K562 (cell line): ENCODE results near the gene SPON2. TPM values are rescaled to one million over a fixed set of nuclear protein-coding genes. Genes with fewer than 3 reads are reported as not detected.
A peak's percentile ranks its signal among the peaks of the same experiment; 100 is the strongest.

Experiments
- DEAF1 ChIP-seq: fragments of 450-650 bp; formaldehyde crosslinking; IDR thresholded peaks from 2 replicates; pipeline ENCODE4 v1.4.0; 2020; ENCODE audit warnings: mild to moderate bottlenecking, moderate library complexity
- HDAC3 ChIP-seq: fragments of 450-650 bp; IDR thresholded peaks from 2 replicates; pipeline ENCODE4 v1.6.1; 2018; ENCODE audit warnings: borderline replicate concordance, mild to moderate bottlenecking, moderate library complexity; ENCODE audit not compliant: partially characterized antibody
- IFI16 ChIP-seq: fragments of 250-450 bp; sonication (Bioruptor Pico); IDR thresholded peaks from 2 replicates; pipeline ENCODE4 v2.1.2; 2022; ENCODE audit warnings: mild to moderate bottlenecking, inconsistent platforms
- IRF2 ChIP-seq: sonication (generic); formaldehyde crosslinking; IDR thresholded peaks from 2 replicates; pipeline ENCODE4 v1.8.1; 2022; ENCODE audit warnings: mild to moderate bottlenecking, missing genetic modification reagents
- MCM5 ChIP-seq: fragments of 450-650 bp; IDR thresholded peaks from 2 replicates; pipeline ENCODE4 v1.6.1; 2016; ENCODE audit warnings: low read depth
- MECOM ChIP-seq: fragments of 250-450 bp; sonication (Bioruptor Pico); IDR thresholded peaks from 2 replicates; pipeline ENCODE4 v1.8.0; 2022; ENCODE audit warnings: inconsistent platforms
- MTF1 ChIP-seq: fragments of 250-450 bp; sonication (Bioruptor Pico); IDR thresholded peaks from 2 replicates; pipeline ENCODE4 v1.9.0; 2021; ENCODE audit warnings: moderate library complexity, mild to moderate bottlenecking, inconsistent platforms, borderline replicate concordance
- MYC ChIP-seq, 2 experiments: fragments of 250-450 bp in 1 of 2; sonication (Bioruptor Pico) in 1 of 2; IDR thresholded peaks; 2 replicates each; pipeline versions ENCODE4 v1.5.1 to v1.6.1; 2012 to 2021; ENCODE audit warnings: low read depth in 2 of 2, borderline replicate concordance in 1 of 2, improper control_type of control experiment in 1 of 2, low read length in 1 of 2, mild to moderate bottlenecking in 1 of 2, moderate library complexity in 1 of 2
- SAFB2 ChIP-seq: fragments of 200-400 bp; formaldehyde crosslinking; IDR thresholded peaks from 2 replicates; pipeline ENCODE4 v1.6.1; 2018; ENCODE audit warnings: borderline replicate concordance, low read length, low read depth, moderate library complexity; ENCODE audit not compliant: severe bottlenecking
- SMAD3 ChIP-seq: fragments of 450-650 bp; formaldehyde crosslinking; conservative IDR thresholded peaks from 2 replicates; pipeline ENCODE4 v1.4.0; 2020; ENCODE audit warnings: mild to moderate bottlenecking
- SMARCA5 ChIP-seq: fragments of 450-650 bp; IDR thresholded peaks from 2 replicates; pipeline ENCODE4 v1.6.1; 2016
- SOX6 ChIP-seq: fragments of 450-650 bp; IDR thresholded peaks from 2 replicates; pipeline ENCODE4 v1.6.1; 2014; ENCODE audit warnings: mild to moderate bottlenecking
- TEAD1 ChIP-seq, 2 experiments: fragments of 450-650 bp in 1 of 2; sonication (generic) in 1 of 2; formaldehyde crosslinking; IDR thresholded peaks; 2 replicates each; pipeline versions ENCODE4 v1.4.0 to v1.8.0; 2020 to 2022; ENCODE audit warnings: mild to moderate bottlenecking in 2 of 2, missing genetic modification reagents in 1 of 2
- TFAP4 ChIP-seq: sonication (generic); formaldehyde crosslinking; IDR thresholded peaks from 2 replicates; pipeline ENCODE4 v1.8.0; 2022; ENCODE audit warnings: missing genetic modification reagents, mild to moderate bottlenecking, moderate library complexity, borderline replicate concordance
- TFE3 ChIP-seq: fragments of 450-650 bp; formaldehyde crosslinking; IDR thresholded peaks from 2 replicates; pipeline ENCODE4 v1.4.0; 2020; ENCODE audit warnings: mild to moderate bottlenecking, mixed read lengths
- ZC3H11A ChIP-seq: IDR thresholded peaks from 2 replicates; pipeline ENCODE4 v1.6.1; 2012; ENCODE audit warnings: low read depth, low read length, improper control_type of control experiment
- ZFP1 ChIP-seq: fragments of 450-650 bp; formaldehyde crosslinking; IDR thresholded peaks from 2 replicates; pipeline ENCODE4 v1.4.0; 2020; ENCODE audit warnings: mild to moderate bottlenecking, mixed read lengths
- ZFX ChIP-seq: sonication (generic); formaldehyde crosslinking; IDR thresholded peaks from 2 replicates; pipeline ENCODE4 v1.8.0; 2022; ENCODE audit warnings: mild to moderate bottlenecking, missing genetic modification reagents, moderate library complexity
- ZHX1 ChIP-seq: fragments of 150-350 bp; conservative IDR thresholded peaks from 2 replicates; pipeline ENCODE4 v1.6.1; 2014; ENCODE audit warnings: low read length
- ZNF511 ChIP-seq: sonication (generic); formaldehyde crosslinking; IDR thresholded peaks from 2 replicates; pipeline ENCODE4 v1.8.0; 2022; ENCODE audit warnings: mild to moderate bottlenecking, missing genetic modification reagents
- polyA plus RNA-seq, 8 experiments: library from polyadenylated mRNA; depleted of rRNA in 4 of 8; stranded (reverse) in 5 of 8; unstranded in 3 of 8; fragments of >200 nt; fragmentation: Nextera tagmentation in 2 of 8; fragmentation: Illumina TruSeq in 1 of 8; extraction: Ambion mirVana in 2 of 8; extraction: Trizol in 1 of 8; gene quantifications; 2 replicates each; pipeline versions ENCODE4 v1.2.1 to v1.2.3, GENCODE V29; 2011 to 2014; ENCODE audit warnings: inconsistent platforms in 1 of 8, missing spikeins in 1 of 8
- total RNA-seq, 7 experiments: library from RNA; depleted of rRNA in 6 of 7; stranded (reverse); fragments of >200 nt in 6 of 7; fragmentation: Illumina TruSeq in 2 of 7; extraction: Trizol in 2 of 7; gene quantifications; 2 replicates each; pipeline versions ENCODE4 v1.2.1 to v1.2.3, GENCODE V29; 2011 to 2021; ENCODE audit warnings: low replicate concordance in 1 of 7

SPON2 gene
- total and polyA plus RNA-seq, 9 of the 15 experiments (the other 6 are each of a cell fraction or from before 2014, with no cell fraction given): 0.21 to 2.2 (median 0.83) TPM

- TF ChIP-seq SAFB2 (no peak), DEAF1 (CRISPR knock-in tag) (peak; percentile 82), HDAC3 (no peak), ZFP1 (CRISPR knock-in tag) (no peak), IFI16 (CRISPR knock-in tag) (no peak), ZHX1 (no peak), MCM5 (no peak), ZC3H11A (no peak), SMARCA5 (no peak), TEAD1 (CRISPR knock-in tag; IDR thresholded peaks at IDR 0.05) (peak in 1 of 2 experiments; percentile 64; a peak in 1 of 4 replicates), TFE3 (CRISPR knock-in tag) (no peak), MECOM (no peak), ZFX (CRISPR knock-in tag) (no peak), SMAD3 (no peak), IRF2 (CRISPR knock-in tag) (no peak), TFAP4 (CRISPR knock-in tag) (no peak), MYC (IDR thresholded peaks at IDR 0.05; ENCODE audit: low read depth, low read length) (0 out of 2 replicates have a peak, but pooled peaks have one; percentile 25), MYC (CRISPR knock-in tag; IDR thresholded peaks at IDR 0.05; ENCODE audit: borderline replicate concordance, low read depth) (no peak), SOX6 (no peak), ZNF511 (CRISPR knock-in tag) (no peak), MTF1 (CRISPR knock-in tag) (no peak)
These were observed 41.8 kb downstream of the SPON2 start (continued) for GRCh38 chr4:1130316-1131186.
